ENCODE measurements around the gene HIVEP3.

GRCh38 chr1:41512701-41513382 is 405.9 kb downstream of the HIVEP3 start:
- no peak for TF ChIP-seq POLR2A (IDR thresholded peaks at IDR 0.05; ENCODE audit: low read depth, low read length)
- TF ChIP-seq SPI1 (IDR thresholded peaks at IDR 0.05; ENCODE audit: low read depth, low read length) = no peak
- TF ChIP-seq POLR2AphosphoS5 (IDR thresholded peaks at IDR 0.05; ENCODE audit: low read depth, low read length) = no peak

All from GM12891 (cell line).